ENCODE results near the gene BSG. TPM values are rescaled to one million over a fixed set of nuclear protein-coding genes. Genes with fewer than 3 reads are reported as not detected.

The BSG gene
- total and polyA plus RNA-seq, 2 experiments from 2014 or later = 545 to 1,282 TPM

GRCh38 chr19:525029-525428, 47.4 kb upstream of the BSG start:
- H3K4me1 ChIP-seq (ENCODE audit: insufficient read depth) = no peaks in the 10 kb centered on the region
- DNase-seq (ENCODE audit: low spot score) = no peak
- no peaks in the 10 kb centered on the region for H4K20me1 ChIP-seq (ENCODE audit: insufficient read depth, poor library complexity, severe bottlenecking)
- no peaks in the 10 kb centered on the region for H3K27me3 ChIP-seq
- no peaks in the 10 kb centered on the region for H3K9me3 ChIP-seq (ENCODE audit: low read depth)
- no peak for TF ChIP-seq EZH2 (IDR thresholded peaks at IDR 0.05; ENCODE audit: borderline replicate concordance)
- no peak for TF ChIP-seq EZH2phosphoT487 (IDR thresholded peaks at IDR 0.05; ENCODE audit: low read depth, severe bottlenecking, unreplicated experiment)
- no peak for TF ChIP-seq CTCF (IDR thresholded peaks at IDR 0.05; ENCODE audit: poor library complexity)
- no peaks in the 10 kb centered on the region for H3K9me2 ChIP-seq (replicated peaks; ENCODE audit: insufficient read depth)
- H3K27ac ChIP-seq = no peak overlapping the region
- H3K4me3 ChIP-seq = no peak overlapping the region
- no peak overlapping the region for H3K4me2 ChIP-seq
- H3K36me3 ChIP-seq (replicated peaks; ENCODE audit: insufficient read depth, low read depth) = no peaks in the 10 kb centered on the region
- WGBS (ENCODE audit: low lambda C conversion rate, missing lambda C conversion rate) = 64% methylated on average over 18 of the region's 18 CpGs
- H3K79me2 ChIP-seq = no peaks in the 10 kb centered on the region
- H2AFZ ChIP-seq = no peak overlapping the region

DNA sequence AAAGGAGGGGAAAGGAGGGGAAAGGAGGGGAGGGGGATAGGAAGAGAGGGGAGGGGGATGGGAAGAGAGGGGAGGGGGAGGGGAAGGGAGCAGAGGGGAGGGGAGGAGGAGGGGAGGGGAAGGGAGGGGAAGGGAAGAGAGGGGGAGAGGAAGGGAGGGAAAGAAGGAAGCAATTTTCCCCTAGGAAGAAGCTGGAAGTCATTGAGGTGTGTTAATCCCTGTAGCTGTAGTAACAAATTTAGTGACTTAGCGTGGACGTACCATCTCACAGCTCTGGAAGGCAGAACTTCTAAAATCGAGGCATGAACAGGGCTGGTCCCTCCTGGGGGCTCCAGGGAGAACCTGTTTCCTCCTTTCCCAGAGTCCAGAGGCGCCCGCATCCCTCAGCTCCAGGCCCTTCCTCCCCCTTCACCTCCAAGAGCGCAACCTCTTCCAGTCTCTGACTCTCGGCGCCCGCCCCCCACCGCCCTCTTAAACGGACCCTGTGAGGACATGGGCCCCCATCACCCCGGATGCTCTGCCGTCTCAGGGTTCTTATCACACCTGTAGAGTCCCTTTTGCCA, 46.5 kb upstream of the BSG start:
- no peak overlapping the region for H3K4me2 ChIP-seq
- H3K9me2 ChIP-seq (replicated peaks; ENCODE audit: insufficient read depth) = no peaks in the 10 kb centered on the region
- no peaks in the 10 kb centered on the region for H3K27me3 ChIP-seq
- peaks cover 4% of the 10 kb centered on the region for H3K79me2 ChIP-seq
- H3K9me3 ChIP-seq (ENCODE audit: low read depth) = no peaks in the 10 kb centered on the region
- no peak overlapping the region for H2AFZ ChIP-seq
- DNase-seq (ENCODE audit: low spot score) = no peak
- H4K20me1 ChIP-seq (ENCODE audit: insufficient read depth, poor library complexity, severe bottlenecking) = no peaks in the 10 kb centered on the region
- no peaks in the 10 kb centered on the region for H3K4me1 ChIP-seq (ENCODE audit: insufficient read depth)
- no peak overlapping the region for H3K4me3 ChIP-seq
- no peaks in the 10 kb centered on the region for H3K36me3 ChIP-seq (replicated peaks; ENCODE audit: insufficient read depth, low read depth)
- no peak for TF ChIP-seq CTCF (IDR thresholded peaks at IDR 0.05; ENCODE audit: poor library complexity)
- TF ChIP-seq EZH2 (IDR thresholded peaks at IDR 0.05; ENCODE audit: borderline replicate concordance) = no peak
- TF ChIP-seq EZH2phosphoT487 (IDR thresholded peaks at IDR 0.05; ENCODE audit: low read depth, severe bottlenecking, unreplicated experiment) = no peak
- 74% methylated on average over 12 of the region's 13 CpGs for WGBS (ENCODE audit: low lambda C conversion rate, missing lambda C conversion rate)
- no peak overlapping the region for H3K27ac ChIP-seq

- H3K9me2 ChIP-seq (replicated peaks; ENCODE audit: insufficient read depth) = no peaks in the 10 kb centered on the region
- no peaks in the 10 kb centered on the region for H3K36me3 ChIP-seq (replicated peaks; ENCODE audit: insufficient read depth, low read depth)
- TF ChIP-seq EZH2phosphoT487 (IDR thresholded peaks at IDR 0.05; ENCODE audit: low read depth, severe bottlenecking, unreplicated experiment) = no peak
- no peak for TF ChIP-seq EZH2 (IDR thresholded peaks at IDR 0.05; ENCODE audit: borderline replicate concordance)
- TF ChIP-seq CTCF (IDR thresholded peaks at IDR 0.05; ENCODE audit: poor library complexity) = no peak
- no peaks in the 10 kb centered on the region for H3K9me3 ChIP-seq (ENCODE audit: low read depth)
- peak overlapping the region; percentile 92 for H2AFZ ChIP-seq
- H3K4me1 ChIP-seq (ENCODE audit: insufficient read depth) = peaks cover 17% of the 10 kb centered on the region
- H4K20me1 ChIP-seq (ENCODE audit: insufficient read depth, poor library complexity, severe bottlenecking) = peaks cover 29% of the 10 kb centered on the region
- H3K27me3 ChIP-seq = no peaks in the 10 kb centered on the region
- 87% methylated on average over 31 of the region's 38 CpGs for WGBS (ENCODE audit: low lambda C conversion rate, missing lambda C conversion rate)
- peak overlapping the region; percentile 77 for H3K4me2 ChIP-seq
- H3K27ac ChIP-seq = peak overlapping the region; percentile 100
- peak overlapping the region; percentile 99 for H3K4me3 ChIP-seq
- peaks cover 37% of the 10 kb centered on the region for H3K79me2 ChIP-seq
- no peak for DNase-seq (ENCODE audit: low spot score)
Measured at GRCh38 chr19:530134-531008, 42.0 kb upstream of the BSG start.

Measured in hepatocyte (in vitro differentiated cells).